HAP-1 (cell line): ENCODE data around the gene NAB2.

Experiments
- DNase-seq, 2 experiments: peaks; one replicate each; pipeline ENCODE4 v3.0.0-alpha.2; 2016 to 2020; ENCODE audit warnings: low spot score in 2 of 2
- H3K27me3 ChIP-seq: fragments of 250-450 bp; sonication (Bioruptor Pico); 2 replicates; pipeline ENCODE4 v1.5.1; 2020; ENCODE audit warnings: low read depth, mild to moderate bottlenecking, moderate library complexity
- H3K36me3 ChIP-seq: fragments of 250-450 bp; sonication (Bioruptor Pico); replicated peaks from 2 replicates; pipeline ENCODE4 v1.5.1; 2020; ENCODE audit warnings: mild to moderate bottlenecking
- H3K4me1 ChIP-seq: fragments of 250-450 bp; sonication (Bioruptor Pico); 2 replicates; pipeline ENCODE4 v1.5.1; 2020; ENCODE audit warnings: mild to moderate bottlenecking
- H3K4me3 ChIP-seq: fragments of 250-450 bp; sonication (Bioruptor Pico); 2 replicates; pipeline ENCODE4 v1.5.1; 2020; ENCODE audit warnings: mild to moderate bottlenecking, moderate library complexity
- H3K9me3 ChIP-seq: fragments of 250-450 bp; sonication (Bioruptor Pico); 2 replicates; pipeline ENCODE4 v1.5.1; 2020; ENCODE audit warnings: mild to moderate bottlenecking, moderate library complexity
- in situ Hi-C: fragments of 300-500 bp; cut with MboI; formaldehyde crosslinking; loops from 3 replicates; pipeline ENCODE4 v1.14.3; 2020; ENCODE audit warnings: low sequenced_read_pairs, inconsistent platforms, mixed read lengths

Gene NAB2

GRCh38 chr12:57093415-57094207 is 4.7 kb downstream of the NAB2 start:
- H3K9me3 ChIP-seq, result no peaks in the 10 kb centered on the region
- peaks cover 29% of the 10 kb centered on the region for H3K36me3 ChIP-seq
- no peak overlapping the region for H3K4me3 ChIP-seq
- no peaks in the 10 kb centered on the region for H3K27me3 ChIP-seq
- DNase-seq, result peak in 1 of 2 experiments; percentile 74
- H3K4me1 ChIP-seq, result no peaks in the 10 kb centered on the region
- in situ Hi-C loops, result no loop called here

DNA sequence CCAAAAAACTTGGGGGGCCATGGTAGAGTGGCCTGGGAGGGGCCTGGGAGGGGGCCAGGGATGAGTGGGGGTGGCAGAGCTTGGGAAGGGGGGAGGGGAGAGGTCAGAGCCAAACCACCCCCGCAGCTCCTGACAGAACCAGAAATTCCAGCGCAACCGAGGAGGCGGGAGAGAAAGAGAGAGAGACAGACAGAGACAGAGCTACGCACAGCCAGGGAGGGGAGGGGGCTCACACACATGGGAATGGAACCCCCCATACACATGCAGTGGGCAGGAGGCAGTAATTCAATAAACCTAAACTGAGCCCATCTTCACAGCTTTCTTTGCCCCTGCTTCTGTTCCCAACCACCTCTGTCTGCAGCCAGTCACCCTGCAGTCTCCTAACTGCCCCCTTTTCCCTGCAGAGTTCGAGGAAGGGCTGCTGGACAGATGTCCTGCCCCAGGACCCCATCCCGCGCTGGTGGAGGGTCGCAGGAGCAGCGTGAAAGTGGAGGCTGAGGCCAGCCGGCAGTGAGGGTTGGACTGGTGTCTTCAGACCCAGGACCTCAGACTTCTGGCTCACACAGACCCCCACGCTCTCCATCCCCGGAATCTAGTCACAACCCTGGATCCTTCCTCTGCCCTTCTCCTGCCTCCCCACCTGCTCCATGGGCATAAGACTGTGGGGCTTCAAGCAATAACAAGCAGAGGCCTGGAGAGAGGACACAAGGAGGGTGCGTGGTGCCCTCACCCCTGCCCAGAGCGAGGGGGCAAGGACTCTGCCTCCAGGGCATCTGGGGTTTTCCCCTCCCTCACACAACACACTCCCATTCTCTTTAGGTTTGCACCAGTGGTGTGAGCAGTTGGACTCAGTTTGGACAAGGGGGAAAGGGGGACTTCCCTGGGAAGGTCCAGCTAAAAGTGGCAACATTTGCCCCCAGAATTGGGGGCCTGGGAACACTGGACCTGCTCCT is 5.6 kb downstream of the NAB2 start:
- no peaks in the 10 kb centered on the region for H3K27me3 ChIP-seq
- H3K4me1 ChIP-seq, result no peaks in the 10 kb centered on the region
- H3K4me3 ChIP-seq, result no peak overlapping the region
- DNase-seq, result no peak
- H3K36me3 ChIP-seq, result peaks cover 29% of the 10 kb centered on the region
- in situ Hi-C loops, result no loop called here
- no peaks in the 10 kb centered on the region for H3K9me3 ChIP-seq

- Histone ChIP-seq H3K9me3 (no peaks in the 10 kb centered on the region), H3K4me3 (no peak overlapping the region), H3K36me3 (peaks cover 29% of the 10 kb centered on the region), H3K4me1 (no peaks in the 10 kb centered on the region), H3K27me3 (no peaks in the 10 kb centered on the region)
- in situ Hi-C loops, result no loop called here
- no peak for DNase-seq
Observed at GRCh38 chr12:57095440-57095839, 6.5 kb downstream of the NAB2 start.

GRCh38 chr12:57096099-57096572 is 7.2 kb downstream of the NAB2 start:
- H3K4me3 ChIP-seq, result no peak overlapping the region
- H3K9me3 ChIP-seq, result no peaks in the 10 kb centered on the region
- in situ Hi-C loops, result no loop called here
- H3K36me3 ChIP-seq, result peaks cover 29% of the 10 kb centered on the region
- DNase-seq, result no peak
- no peaks in the 10 kb centered on the region for H3K4me1 ChIP-seq
- H3K27me3 ChIP-seq, result no peaks in the 10 kb centered on the region

- H3K36me3 ChIP-seq, result peaks cover 26% of the 10 kb centered on the region
- no peak for DNase-seq
- in situ Hi-C loops, result no loop called here
Observed at GRCh38 chr12:57096748-57097553, 8.0 kb downstream of the NAB2 start.

GRCh38 chr12:57097554-57097835 is 8.6 kb downstream of the NAB2 start:
- Histone ChIP-seq H3K4me3 (no peak overlapping the region), H3K4me1 (no peaks in the 10 kb centered on the region), H3K9me3 (no peaks in the 10 kb centered on the region), H3K36me3 (peaks cover 21% of the 10 kb centered on the region), H3K27me3 (no peaks in the 10 kb centered on the region)
- in situ Hi-C loops, result no loop called here
- no peak for DNase-seq

More at GRCh38 chr12:57096748-57097553, 8.0 kb downstream of the NAB2 start:
- H3K4me1 ChIP-seq, result no peaks in the 10 kb centered on the region
- H3K9me3 ChIP-seq, result no peaks in the 10 kb centered on the region
- no peaks in the 10 kb centered on the region for H3K27me3 ChIP-seq
- H3K4me3 ChIP-seq, result no peak overlapping the region

DNA sequence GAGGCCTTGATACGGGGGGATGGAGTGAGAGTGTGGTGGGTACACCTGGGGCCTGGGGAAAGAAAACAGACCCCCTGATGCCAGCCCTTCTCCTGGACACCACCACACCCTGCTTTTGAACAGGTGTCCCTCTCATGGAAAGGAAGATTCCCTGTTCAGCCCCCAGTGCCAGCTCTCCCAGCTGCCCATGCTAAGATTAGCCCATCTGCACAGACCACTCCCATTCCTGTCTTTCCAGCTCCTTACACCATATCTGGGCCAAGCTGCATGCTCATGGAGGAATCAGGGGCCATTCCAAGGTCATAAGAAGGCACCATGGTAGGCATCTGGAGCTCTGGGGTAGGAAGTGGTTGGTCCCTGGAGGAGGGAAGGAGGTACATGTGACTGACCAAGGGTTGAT is 9.6 kb downstream of the NAB2 start:
- Histone ChIP-seq H3K4me3 (no peak overlapping the region), H3K9me3 (no peaks in the 10 kb centered on the region), H3K36me3 (peaks cover 15% of the 10 kb centered on the region), H3K4me1 (no peaks in the 10 kb centered on the region), H3K27me3 (no peaks in the 10 kb centered on the region)
- in situ Hi-C loops, result no loop called here
- DNase-seq, result no peak

GRCh38 chr12:57099047-57099714 is 10.3 kb downstream of the NAB2 start:
- in situ Hi-C loops, result no loop called here
- H3K27me3 ChIP-seq, result no peaks in the 10 kb centered on the region
- H3K4me3 ChIP-seq, result no peak overlapping the region
- no peaks in the 10 kb centered on the region for H3K4me1 ChIP-seq
- peaks cover 16% of the 10 kb centered on the region for H3K36me3 ChIP-seq
- H3K9me3 ChIP-seq, result no peaks in the 10 kb centered on the region
- no peak for DNase-seq

- Histone ChIP-seq H3K27me3 (no peaks in the 10 kb centered on the region), H3K9me3 (no peaks in the 10 kb centered on the region), H3K4me1 (no peaks in the 10 kb centered on the region), H3K36me3 (peaks cover 18% of the 10 kb centered on the region), H3K4me3 (no peak overlapping the region)
- DNase-seq, result no peak
- in situ Hi-C loops, result no loop called here
Observed at GRCh38 chr12:57099766-57100165, 10.9 kb downstream of the NAB2 start.

GRCh38 chr12:57101892-57102695 is 13.2 kb downstream of the NAB2 start:
- Histone ChIP-seq H3K4me3 (no peak overlapping the region), H3K36me3 (peaks cover 12% of the 10 kb centered on the region), H3K27me3 (no peaks in the 10 kb centered on the region), H3K4me1 (no peaks in the 10 kb centered on the region), H3K9me3 (no peaks in the 10 kb centered on the region)
- in situ Hi-C loops, result no loop called here
- no peak for DNase-seq

GRCh38 chr12:57103856-57104255 is 14.9 kb downstream of the NAB2 start:
- Histone ChIP-seq H3K36me3 (peaks cover 13% of the 10 kb centered on the region), H3K4me1 (no peaks in the 10 kb centered on the region; the same call in 1 of the 2 replicates)
- in situ Hi-C loops, result no loop called here

GRCh38 chr12:57104292-57104910 is 15.5 kb downstream of the NAB2 start:
- Histone ChIP-seq H3K36me3 (peaks cover 13% of the 10 kb centered on the region), H3K27me3 (no peaks in the 10 kb centered on the region), H3K4me1 (peaks cover 4% of the 10 kb centered on the region), H3K4me3 (no peak overlapping the region), H3K9me3 (no peaks in the 10 kb centered on the region)
- no peak for DNase-seq
- in situ Hi-C loops, result no loop called here

More at GRCh38 chr12:57103856-57104255, 14.9 kb downstream of the NAB2 start:
- Histone ChIP-seq H3K9me3 (no peaks in the 10 kb centered on the region), H3K27me3 (no peaks in the 10 kb centered on the region), H3K4me3 (no peak overlapping the region)
- no peak for DNase-seq
